NCI-H524 treated with DMSO at 0.1 percent for 48 hours (cell line): ENCODE results near the gene RALGPS1.
A peak's percentile ranks its signal among the peaks of the same experiment; 100 is the strongest.

Experiments
- DNase-seq: peaks from one replicate; lab custom pipeline; 2025; lab: John Stamatoyannopoulos, UW

Gene RALGPS1

DNA sequence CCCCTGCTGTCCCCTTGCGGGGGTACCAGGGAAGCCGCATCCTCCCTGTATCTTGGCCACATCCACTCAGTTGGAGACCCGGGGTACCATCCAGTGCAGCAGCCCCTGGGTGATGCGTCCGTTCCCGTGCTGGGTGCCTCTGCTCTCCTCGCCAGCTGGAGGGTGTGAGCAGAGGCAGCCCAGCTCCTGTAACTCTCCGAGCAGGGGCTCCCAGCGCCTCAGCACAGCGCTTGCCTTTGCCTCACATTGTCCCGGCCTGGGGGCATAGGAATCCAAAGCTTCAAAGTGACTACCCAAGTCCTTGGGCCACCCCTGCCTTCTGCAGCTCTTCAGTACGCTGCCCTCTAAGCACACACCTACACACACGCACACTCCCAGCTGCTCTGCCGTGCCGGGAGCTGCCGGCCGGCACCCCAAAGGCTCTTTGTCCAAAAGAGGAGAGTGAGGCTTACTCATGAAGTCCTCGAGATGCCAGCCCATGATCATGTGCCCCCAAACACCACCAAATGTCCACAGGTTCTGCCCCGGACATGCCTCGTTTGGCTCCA lies 207.1 kb downstream of the RALGPS1 start:
- no peak for DNase-seq

DNA sequence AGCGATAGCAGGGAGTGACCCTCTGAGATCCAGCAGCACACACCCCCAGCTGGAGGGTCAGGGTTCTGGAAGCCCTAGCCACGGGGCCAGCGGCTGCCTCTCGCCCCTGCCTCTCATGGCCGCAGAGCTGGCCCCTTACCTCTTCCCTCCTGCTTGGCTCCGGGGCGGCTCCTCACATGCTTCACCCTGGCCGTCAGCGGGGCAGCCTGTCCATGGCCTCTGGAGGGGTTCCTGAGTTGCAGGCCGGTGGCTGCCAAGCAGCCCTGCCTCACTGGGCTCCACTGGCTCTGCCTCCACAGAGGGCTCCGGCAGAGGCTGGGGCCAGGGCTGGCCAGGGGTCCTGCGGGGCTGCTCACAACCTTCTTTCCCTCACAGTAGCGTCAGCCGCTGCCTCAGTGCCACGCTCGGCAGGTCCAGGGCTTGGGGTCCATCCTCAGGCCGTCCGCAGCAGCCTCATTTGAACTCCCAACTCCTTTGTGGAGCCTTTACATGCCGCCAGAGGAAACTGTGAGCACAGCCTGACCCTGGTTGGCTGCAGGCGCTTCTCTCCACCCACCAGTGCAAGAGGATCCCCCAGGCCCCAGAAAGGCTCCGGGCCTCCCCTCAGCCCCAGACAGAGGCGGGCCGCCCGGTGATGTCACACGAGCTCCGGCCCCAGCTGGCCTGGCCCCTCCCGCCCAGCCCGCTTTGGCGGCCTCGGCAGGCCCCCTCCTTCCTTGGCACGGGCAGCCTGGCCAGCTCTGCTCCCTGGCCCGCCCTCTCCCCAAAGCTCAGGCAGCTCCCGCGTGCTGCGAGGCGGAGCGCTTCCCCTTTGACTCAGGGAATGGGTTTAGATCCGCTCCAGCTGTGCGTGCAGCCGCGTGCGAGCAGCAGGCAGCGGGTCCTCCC lies 207.8 kb downstream of the RALGPS1 start, which contains the start of gene ANGPTL2:
Gene ANGPTL2, minus strand, starts transcription at position 460 of the 888 bp plus-strand sequence. CDS start 13,904 bp downstream, outside the sequence.
- DNase-seq, result peak; percentile 82

DNA sequence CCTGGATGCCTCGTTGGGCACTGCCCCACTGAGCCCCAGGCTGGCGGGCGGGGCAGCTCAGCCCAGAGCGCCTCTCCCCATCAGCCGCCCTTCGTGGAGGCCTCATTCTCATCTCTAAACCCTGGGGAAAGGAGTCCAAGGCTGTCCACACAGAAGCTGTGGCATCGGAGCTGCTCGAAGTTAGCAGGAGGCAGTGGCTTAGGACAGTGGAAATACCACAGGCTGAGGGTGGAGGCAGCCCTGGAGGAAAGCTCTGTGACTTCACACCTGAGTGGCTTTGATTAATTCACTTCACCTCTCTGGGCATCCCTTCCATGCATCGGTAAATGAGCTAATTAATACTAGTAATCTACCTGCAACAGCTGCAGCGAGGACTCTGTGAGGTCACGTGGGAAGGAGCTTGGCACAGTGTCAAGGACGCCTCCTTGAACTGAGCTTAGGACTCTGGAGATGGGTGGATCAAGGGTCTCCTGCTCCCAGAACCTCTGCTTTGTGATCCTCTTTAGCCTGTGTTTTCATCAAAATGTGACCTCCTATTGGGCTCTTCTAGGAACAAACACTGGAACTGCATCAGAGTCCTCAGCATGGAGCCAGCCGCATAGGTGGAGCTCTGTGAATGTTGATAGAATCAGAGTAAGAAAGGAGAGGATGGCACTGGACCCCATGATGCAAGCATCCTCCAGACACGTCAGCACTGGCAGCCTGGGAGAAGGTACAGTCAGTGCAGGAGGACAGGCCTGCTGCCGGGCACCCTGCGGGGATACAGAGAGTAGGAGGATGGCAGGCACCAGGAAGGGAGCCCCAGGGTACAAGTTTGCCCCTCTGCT lies 208.7 kb downstream of the RALGPS1 start:
- DNase-seq, result peak; percentile 91

DNA sequence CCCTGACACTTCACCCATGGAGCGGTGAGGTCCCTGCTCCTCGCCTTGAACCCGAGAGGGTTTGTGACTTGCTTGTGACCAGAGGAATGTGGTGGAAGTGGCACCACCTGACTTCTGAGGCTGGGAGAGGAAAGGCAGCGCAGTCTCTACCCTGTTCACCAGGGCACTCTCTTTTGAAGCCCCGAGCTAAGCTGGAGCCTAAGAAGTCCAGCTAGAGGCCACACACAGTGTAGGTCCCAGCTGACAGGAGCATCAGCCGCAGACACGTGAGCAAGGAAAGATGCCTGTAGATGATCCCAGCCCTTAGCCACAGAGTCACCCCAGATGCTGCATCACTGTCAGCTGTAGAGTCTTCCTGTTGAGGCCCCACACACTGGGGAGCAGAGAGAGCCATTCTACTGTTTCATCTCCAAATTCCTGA lies 209.5 kb downstream of the RALGPS1 start:
- no peak for DNase-seq

DNA sequence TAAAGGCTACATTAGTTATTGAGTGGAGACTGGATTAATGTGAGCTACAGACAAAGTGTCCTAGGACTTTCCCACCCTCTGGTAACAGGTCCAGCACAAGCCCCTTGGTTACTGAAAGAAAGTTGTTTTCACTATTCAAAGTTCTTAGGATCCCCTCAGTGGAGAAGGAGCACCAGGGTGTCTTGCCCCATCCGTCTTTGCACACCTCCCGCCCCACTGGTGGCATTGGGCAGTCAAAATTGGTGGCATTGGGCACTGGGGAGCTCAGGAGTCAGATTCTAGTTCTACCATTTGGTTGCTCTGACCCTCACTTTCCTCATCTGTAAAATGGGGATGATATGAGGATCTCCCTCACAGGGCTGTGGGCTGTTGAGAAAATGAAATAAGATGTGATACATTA lies 210.2 kb downstream of the RALGPS1 start:
- no peak for DNase-seq

DNA sequence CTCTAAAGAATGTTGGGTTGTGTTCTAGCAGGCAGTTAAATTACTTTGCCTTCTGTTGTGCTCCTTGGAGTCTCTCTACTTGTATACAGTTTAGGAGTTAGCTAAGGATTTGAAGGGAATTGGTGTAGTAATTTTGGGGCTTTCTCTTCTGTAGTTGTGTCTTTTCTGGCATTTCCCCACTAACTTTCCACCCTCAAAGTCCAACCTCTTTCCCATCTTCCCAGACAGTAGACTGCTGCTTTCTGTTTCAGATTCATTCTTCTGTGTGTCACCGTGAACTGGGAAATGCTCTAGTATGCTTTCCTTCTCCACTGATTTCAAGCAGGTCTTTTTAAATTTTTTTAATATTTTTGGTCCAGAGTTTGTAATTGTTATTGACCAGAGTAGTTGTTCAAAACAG lies 212.4 kb downstream of the RALGPS1 start:
- DNase-seq, result no peak

DNA sequence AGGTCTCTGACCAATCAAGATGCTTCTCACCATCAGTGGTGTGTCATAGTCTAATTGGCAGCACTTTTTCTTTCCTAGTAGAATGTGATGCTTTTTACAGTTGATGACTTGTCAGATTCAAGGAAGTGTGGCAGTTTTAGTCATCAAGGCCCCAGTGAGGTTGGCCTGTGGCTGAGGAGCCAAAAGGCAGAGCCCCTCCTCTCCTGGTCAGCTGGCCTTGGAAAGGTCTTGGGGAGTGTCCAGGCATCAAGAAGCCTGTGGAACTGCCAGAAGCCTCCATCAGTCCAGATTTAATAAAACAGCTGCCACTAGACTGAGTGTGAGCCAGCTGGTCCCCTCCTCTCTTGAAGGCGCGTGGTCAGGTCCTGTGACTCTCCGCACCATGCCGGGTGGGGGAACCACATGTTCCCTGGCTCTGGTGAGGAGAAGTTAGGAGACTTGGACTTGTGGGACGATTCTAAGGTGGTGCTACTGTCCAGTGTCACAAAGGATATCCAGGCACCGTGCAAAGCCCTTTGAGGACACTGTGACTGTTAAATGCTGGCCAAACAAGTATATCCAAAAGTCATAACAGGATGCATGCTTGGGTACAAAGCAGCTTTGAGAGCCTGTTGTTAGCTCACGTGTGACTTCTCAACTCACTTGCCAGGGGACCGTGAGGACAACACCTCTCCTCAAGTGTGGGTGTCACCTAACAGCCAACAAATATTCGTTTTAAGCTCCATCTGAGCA lies 213.9 kb downstream of the RALGPS1 start:
- peak; percentile 85 for DNase-seq

DNA sequence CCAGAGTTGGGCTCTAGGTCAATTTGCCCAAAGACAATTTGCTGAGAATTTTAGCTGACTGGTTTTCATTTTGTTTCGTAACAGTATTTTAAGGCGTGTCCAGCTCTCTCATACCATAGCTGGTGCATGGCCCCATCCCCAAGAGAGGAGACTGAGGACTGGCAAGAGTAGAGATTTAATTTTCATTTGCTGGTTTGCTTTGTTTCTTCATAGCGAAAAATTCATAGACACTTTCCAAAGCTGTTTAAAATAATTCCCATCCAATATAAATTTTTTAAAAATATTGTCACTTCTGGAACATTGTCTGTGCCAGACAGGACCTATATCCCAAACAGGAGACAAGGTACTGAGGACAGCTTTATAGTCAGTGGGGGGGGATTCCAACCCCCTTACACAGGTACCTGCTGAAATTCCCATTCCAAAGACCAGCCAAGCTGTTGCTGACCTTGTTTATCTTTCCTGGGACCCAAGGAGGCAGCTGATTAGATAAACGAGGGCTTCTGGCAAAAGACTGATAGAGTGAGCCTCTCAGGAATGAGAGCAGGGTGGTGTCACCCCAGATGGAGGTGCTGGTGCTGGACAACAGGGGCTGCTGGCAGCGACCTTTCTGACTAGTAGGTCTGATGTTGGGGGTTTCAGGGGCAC lies 214.6 kb downstream of the RALGPS1 start:
- DNase-seq, result no peak

DNA sequence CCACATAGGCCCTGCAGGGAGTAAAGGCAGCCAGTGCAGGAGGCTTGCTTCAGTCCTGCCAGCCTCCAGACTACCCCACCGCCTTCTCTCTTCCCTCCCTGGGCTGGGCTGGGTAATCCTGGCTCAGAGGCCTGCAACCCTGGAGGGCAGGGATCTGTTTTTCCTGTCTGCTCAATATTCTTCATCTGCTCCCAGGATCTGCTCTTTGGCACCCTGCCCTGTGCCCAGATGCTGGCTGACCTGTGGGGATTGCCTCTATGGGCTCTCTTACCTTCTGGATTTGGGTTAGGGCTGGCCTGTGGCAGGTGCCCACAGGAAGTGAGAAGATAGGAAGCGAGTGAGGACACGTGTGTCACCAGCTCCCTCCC lies 215.1 kb downstream of the RALGPS1 start:
- peak; percentile 28 for DNase-seq

DNA sequence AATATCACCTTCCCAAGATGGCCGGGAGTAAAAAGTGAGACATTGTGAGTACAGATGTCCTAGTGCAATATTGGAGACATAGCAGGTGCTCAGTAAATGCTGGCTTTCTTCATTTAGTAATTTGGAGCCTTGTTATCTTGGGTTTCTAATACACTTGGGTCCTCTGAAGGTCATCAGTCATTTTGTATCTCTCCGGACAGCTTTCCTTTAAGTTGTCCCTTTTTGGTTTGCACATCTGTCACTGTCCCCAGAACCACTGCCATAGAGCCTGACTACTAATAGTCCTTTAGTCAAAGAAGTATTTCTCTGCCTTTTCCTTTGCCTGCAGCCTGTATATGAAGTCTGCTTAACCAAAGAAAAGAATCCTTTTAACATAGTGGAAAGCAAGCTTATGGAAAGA lies 215.7 kb downstream of the RALGPS1 start:
- DNase-seq, result no peak

DNA sequence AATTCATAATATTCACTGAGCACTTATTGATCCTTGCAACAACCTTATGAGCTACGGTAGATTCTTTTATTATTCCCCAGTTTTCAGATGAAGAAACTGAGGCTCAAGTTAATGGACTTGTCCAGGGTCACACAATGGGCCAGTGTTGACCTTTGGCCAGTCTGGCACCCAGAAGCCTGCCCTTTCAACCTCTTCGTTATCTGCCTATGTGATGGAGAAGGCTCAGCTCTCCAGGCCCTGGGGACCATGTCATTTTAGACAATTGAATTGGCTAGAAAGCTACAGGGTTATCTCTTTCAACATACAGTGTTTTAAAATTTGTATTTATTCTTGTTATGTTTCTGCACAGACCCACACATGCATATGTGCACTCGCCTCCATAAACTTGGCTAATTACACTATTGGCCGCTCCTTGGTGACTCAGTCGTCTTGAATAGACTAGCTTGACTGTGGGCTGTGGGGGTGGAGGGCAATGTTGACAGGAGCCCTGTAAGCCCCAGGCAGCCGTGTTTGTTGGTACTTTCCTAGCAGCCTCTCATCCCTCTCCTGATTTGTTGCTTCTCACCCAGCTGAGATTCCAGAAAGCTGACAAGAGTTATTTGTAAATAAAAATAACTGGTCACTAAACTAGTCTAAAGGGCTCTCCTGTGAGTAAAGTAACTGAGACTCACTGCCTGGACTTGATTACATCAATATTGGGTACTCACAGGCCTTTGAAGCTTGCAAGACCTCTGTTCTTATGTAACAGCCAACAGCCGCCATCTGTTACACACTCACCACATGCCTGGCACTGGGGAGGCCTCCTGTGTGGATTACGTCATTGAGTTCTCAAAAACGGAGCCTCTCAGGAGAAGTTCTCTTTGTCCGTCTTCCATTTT lies 216.3 kb downstream of the RALGPS1 start:
- DNase-seq, result peak; percentile 90

DNA sequence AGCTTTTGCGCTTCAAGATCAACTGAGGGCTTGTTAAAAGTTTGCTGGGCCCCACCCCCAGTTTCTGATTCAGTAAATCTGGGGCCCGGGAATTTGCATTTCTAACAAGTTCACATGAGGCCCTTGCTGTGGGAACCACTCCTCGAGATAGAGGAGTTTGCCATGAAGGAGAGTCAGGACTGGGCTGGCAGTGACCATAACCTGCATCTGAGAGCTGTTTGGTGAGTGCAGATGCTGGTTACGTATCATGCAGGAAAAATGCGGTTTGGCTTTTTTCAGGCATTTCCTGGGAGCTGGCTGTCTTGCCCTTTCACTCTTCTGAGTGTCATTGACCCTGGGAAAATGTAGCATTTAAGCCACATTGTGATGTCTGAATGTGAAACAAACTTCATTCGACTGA lies 217.3 kb downstream of the RALGPS1 start:
- no peak for DNase-seq

DNA sequence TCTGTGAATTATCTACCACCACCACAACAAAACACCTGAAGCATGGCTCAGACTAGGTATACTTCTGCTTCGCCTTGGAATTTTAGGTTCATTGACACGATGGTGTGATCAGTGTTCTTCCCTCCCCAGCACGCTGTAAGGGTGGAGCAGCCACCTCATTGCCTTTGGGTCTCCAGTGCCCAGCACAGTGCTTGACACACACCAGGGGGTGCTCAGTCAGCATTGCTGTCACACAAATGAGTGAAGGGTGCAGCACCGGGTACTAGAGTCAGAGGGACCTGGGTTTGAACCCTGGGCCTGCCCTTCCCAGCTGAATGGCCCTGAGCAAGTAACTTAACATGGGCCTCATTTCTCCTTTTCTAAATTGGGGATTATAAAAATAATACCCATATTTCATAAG lies 217.8 kb downstream of the RALGPS1 start:
- no peak for DNase-seq

DNA sequence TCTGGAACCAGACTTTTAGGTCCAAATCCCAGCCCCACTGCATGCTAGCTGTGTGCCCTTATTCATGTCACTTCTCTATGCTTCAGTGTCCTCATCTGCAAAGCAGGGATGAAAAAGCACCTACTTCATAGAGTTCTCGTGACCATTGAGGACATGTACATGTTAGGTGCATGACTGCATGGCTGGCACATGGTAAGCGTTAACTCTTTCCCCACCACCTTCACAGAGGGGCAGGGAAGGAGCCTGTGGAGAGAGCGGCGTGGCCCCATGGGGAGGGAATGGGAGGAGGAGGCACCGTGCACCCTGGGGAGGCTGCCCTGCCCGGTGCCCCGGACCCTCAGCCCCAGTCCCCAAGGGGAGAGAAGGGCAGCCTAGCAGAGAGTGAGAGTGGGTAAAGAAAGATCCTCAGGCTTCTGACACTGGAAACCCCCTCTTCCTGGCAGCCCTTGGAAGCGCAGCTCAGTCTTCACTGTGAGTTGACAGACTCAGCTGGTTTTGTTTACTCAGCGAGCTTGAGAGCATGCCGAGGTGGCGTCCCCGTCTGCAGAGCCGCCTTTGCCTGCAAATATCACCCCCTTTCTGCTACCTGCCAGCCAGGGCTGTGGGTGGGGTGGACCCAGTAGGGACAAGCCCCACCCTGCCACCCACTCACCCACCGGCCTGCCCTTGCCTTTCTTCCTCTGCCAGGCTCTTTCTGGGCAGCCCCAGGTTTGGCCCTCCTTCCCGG lies 218.5 kb downstream of the RALGPS1 start:
- DNase-seq, result no peak

DNA sequence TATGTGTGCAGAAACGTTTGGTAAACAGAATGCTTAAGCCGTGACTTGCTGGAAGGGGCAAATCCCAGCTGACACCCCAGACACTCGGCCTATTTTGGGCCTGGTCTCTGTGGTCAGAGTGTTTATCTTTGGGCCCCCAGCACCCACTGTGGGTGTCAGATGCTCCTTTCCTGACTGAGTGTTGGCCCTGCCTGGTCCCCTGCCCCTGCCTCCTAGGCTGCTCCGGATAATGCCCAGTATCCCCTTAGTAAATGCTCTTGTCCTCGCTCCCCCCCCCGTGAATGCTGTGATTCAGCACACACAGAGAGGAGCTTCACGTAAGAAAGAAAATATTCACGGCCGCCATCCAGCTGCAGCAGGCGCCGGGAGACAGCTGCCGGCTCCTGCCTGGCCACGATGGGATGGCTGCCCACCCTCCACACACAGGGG lies 219.2 kb downstream of the RALGPS1 start:
- DNase-seq, result no peak

DNA sequence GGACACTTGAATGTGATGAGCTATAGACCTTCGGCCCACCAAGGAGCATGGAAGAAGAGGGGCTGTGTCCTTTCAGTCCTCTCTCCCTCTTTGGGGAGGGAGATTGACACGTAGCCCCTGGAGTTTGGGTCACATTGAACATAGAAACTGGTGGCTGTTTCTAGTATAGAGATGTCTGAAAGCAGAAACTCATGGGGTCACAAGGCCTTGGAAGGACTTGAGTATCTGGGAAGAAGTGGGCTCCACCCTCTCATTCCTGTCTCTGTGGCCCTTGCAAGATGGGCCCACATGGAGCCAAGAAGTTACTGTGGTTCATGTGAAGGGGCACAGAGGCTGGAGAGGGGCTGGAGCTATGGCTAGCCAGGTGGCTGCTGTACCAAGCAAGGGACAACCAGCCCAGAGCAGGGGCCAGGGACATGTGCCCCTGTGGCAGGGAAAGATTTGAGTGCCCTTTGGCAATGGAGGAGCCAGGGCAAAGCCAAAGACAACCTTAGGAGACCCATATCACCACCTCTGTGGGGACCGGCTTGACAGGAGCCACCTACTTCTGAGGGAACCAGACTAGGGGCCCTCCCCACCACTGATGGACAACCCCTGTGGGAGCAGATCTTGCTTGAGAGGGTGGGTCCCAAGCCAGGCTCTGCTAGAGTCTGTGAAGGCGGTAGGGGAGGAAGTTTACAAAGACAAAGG lies 220.6 kb downstream of the RALGPS1 start:
- DNase-seq, result no peak

DNA sequence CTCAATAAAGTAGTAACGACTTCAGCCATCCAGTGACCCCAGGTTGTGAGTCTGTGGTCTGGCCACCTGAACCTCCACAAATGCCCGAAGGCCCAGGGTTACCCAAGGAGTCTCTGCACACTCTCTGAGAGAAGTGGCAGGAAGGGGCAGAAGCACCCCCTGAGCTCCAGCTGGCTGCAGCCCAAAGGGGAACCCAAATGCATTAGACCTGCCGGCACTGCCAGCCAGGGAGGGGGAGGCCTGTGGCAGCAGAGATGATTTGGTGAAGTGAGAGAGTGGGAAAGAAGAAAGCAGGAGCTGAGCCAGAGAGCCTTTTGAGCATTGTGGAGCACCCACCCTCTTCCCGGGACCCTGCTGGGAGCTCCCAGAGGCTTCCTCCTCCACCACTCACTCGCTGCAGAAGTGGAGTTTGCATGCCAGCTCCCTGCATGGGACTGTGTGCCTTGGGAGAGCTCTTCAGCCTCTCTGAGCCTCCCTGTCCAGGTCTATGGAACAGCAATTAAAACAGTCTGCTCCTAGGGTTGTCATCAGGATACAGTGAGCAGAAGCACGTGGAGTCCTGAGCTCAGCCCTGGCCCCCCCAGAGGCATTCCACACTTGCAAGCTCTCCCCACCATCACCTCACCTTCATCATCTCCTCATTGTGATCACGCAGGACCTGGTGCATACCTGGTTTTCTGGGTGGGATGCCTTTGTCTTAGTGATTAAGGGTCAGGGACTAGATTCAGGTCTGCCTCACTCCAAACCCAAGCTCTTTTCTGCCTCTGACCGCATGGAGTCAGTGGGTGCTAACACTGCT lies 221.7 kb downstream of the RALGPS1 start:
- no peak for DNase-seq

DNA sequence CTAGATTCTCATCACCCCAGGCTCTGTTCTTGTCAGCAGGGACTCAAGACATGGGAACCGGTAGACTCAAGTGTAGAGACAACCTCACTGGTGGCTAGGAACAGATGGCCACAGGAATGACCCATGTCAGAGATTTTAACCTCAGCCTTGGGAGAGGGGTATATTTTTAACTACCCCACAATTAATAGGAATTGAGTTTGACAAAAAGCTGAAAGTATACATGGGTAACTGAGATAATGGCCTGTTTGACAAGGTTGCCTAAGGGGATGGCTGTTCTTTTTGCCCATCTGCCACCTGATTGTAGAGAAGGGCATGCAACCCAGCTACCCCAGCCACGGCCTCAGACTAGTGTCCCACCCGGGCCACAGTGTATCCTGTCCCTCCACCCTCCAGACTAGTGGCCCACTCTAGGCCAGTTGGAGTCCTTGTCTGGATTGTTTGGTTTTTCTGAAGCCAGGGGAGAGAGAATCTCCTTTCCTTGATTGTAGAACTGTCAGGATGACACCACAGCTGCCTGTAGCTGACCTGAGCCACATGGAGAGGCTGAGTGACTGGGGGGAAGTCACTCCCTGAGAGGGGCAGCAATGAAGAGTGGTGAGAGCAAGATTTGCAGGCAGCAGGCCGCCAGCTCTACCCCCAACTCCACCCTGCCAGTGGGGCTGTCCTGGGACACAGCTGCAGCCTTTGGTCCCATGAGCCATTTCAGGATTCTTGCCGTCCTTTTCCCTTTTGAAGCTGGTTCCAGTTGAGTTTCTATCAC lies 222.5 kb downstream of the RALGPS1 start:
- no peak for DNase-seq
